ENCODE results near the gene LRRC9.
A peak's percentile ranks its signal among the peaks of the same experiment; 100 is the strongest.

GRCh38 chr14:59997449-59997848, 77.5 kb downstream of the LRRC9 start:
- peak in 1 of 5 experiments; percentile 1 for TF ChIP-seq CTCF (IDR thresholded peaks at IDR 0.05 in 4 of 5, conservative IDR thresholded peaks at IDR 0.05 in 1 of 5)
- TF ChIP-seq POLR2A (IDR thresholded peaks at IDR 0.05) = no peak

All from gastrocnemius medialis (tissue), 4 donors.